Measurements from ENCODE around the gene SMARCB1. TPM values are rescaled to one million over a fixed set of nuclear protein-coding genes. Genes with fewer than 3 reads are reported as not detected.

Gene SMARCB1
- total and polyA plus RNA-seq, 2 experiments from 2014 or later: 114 to 132 TPM

DNA sequence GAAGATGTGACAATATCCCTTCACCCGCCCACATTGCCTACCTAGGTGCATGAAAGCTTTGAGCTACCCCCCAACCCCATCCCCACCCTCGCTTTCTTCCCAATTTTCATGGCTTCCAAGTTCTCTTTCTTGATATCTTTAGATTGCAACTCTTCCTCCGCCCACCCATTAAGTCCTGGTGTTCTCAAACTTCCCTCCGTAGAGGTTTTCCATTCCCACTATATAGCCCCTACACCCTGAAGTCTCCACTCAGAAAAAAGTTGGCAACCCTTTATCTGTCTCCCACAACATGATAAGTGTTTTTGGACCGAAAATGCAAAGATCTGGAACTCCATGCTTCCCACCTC is 36.4 kb upstream of the SMARCB1 start (continued):
- TF ChIP-seq, protein P1, sequence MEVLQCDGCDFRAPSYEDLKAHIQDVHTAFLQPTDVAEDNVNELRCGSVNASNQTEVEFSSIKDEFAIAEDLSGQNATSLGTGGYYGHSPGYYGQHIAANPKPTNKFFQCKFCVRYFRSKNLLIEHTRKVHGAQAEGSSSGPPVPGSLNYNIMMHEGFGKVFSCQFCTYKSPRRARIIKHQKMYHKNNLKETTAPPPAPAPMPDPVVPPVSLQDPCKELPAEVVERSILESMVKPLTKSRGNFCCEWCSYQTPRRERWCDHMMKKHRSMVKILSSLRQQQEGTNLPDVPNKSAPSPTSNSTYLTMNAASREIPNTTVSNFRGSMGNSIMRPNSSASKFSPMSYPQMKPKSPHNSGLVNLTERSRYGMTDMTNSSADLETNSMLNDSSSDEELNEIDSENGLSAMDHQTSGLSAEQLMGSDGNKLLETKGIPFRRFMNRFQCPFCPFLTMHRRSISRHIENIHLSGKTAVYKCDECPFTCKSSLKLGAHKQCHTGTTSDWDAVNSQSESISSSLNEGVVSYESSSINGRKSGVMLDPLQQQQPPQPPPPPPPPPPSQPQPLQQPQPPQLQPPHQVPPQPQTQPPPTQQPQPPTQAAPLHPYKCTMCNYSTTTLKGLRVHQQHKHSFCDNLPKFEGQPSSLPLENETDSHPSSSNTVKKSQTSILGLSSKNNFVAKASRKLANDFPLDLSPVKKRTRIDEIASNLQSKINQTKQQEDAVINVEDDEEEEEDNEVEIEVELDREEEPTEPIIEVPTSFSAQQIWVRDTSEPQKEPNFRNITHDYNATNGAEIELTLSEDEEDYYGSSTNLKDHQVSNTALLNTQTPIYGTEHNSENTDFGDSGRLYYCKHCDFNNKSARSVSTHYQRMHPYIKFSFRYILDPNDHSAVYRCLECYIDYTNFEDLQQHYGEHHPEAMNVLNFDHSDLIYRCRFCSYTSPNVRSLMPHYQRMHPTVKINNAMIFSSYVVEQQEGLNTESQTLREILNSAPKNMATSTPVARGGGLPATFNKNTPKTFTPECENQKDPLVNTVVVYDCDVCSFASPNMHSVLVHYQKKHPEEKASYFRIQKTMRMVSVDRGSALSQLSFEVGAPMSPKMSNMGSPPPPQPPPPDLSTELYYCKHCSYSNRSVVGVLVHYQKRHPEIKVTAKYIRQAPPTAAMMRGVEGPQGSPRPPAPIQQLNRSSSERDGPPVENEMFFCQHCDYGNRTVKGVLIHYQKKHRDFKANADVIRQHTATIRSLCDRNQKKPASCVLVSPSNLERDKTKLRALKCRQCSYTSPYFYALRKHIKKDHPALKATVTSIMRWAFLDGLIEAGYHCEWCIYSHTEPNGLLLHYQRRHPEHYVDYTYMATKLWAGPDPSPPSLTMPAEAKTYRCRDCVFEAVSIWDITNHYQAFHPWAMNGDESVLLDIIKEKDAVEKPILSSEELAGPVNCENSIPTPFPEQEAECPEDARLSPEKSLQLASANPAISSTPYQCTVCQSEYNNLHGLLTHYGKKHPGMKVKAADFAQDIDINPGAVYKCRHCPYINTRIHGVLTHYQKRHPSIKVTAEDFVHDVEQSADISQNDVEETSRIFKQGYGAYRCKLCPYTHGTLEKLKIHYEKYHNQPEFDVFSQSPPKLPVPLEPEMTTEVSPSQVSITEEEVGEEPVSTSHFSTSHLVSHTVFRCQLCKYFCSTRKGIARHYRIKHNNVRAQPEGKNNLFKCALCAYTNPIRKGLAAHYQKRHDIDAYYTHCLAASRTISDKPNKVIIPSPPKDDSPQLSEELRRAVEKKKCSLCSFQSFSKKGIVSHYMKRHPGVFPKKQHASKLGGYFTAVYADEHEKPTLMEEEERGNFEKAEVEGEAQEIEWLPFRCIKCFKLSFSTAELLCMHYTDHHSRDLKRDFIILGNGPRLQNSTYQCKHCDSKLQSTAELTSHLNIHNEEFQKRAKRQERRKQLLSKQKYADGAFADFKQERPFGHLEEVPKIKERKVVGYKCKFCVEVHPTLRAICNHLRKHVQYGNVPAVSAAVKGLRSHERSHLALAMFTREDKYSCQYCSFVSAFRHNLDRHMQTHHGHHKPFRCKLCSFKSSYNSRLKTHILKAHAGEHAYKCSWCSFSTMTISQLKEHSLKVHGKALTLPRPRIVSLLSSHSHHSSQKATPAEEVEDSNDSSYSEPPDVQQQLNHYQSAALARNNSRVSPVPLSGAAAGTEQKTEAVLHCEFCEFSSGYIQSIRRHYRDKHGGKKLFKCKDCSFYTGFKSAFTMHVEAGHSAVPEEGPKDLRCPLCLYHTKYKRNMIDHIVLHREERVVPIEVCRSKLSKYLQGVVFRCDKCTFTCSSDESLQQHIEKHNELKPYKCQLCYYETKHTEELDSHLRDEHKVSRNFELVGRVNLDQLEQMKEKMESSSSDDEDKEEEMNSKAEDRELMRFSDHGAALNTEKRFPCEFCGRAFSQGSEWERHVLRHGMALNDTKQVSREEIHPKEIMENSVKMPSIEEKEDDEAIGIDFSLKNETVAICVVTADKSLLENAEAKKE (CRISPR knock-in tag; IDR thresholded peaks at IDR 0.05): no peak
- TF ChIP-seq, protein P2, sequence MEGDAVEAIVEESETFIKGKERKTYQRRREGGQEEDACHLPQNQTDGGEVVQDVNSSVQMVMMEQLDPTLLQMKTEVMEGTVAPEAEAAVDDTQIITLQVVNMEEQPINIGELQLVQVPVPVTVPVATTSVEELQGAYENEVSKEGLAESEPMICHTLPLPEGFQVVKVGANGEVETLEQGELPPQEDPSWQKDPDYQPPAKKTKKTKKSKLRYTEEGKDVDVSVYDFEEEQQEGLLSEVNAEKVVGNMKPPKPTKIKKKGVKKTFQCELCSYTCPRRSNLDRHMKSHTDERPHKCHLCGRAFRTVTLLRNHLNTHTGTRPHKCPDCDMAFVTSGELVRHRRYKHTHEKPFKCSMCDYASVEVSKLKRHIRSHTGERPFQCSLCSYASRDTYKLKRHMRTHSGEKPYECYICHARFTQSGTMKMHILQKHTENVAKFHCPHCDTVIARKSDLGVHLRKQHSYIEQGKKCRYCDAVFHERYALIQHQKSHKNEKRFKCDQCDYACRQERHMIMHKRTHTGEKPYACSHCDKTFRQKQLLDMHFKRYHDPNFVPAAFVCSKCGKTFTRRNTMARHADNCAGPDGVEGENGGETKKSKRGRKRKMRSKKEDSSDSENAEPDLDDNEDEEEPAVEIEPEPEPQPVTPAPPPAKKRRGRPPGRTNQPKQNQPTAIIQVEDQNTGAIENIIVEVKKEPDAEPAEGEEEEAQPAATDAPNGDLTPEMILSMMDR (conservative IDR thresholded peaks at IDR 0.05; ENCODE audit: low read depth in 2 of 2): no peak
- no peak for TF ChIP-seq EZH2 (IDR thresholded peaks at IDR 0.05; ENCODE audit: low read depth, unreplicated experiment)
- TF ChIP-seq ZNF114 (CRISPR knock-in tag; IDR thresholded peaks at IDR 0.05): no peak
- TF ChIP-seq, protein P3, sequence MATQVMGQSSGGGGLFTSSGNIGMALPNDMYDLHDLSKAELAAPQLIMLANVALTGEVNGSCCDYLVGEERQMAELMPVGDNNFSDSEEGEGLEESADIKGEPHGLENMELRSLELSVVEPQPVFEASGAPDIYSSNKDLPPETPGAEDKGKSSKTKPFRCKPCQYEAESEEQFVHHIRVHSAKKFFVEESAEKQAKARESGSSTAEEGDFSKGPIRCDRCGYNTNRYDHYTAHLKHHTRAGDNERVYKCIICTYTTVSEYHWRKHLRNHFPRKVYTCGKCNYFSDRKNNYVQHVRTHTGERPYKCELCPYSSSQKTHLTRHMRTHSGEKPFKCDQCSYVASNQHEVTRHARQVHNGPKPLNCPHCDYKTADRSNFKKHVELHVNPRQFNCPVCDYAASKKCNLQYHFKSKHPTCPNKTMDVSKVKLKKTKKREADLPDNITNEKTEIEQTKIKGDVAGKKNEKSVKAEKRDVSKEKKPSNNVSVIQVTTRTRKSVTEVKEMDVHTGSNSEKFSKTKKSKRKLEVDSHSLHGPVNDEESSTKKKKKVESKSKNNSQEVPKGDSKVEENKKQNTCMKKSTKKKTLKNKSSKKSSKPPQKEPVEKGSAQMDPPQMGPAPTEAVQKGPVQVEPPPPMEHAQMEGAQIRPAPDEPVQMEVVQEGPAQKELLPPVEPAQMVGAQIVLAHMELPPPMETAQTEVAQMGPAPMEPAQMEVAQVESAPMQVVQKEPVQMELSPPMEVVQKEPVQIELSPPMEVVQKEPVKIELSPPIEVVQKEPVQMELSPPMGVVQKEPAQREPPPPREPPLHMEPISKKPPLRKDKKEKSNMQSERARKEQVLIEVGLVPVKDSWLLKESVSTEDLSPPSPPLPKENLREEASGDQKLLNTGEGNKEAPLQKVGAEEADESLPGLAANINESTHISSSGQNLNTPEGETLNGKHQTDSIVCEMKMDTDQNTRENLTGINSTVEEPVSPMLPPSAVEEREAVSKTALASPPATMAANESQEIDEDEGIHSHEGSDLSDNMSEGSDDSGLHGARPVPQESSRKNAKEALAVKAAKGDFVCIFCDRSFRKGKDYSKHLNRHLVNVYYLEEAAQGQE (IDR thresholded peaks at IDR 0.05; ENCODE audit: unreplicated experiment): no peak

All from GM23338 (cell line).